GM19099 (cell line): Measurements from ENCODE around the gene IRF2.

Source experiments
- POLR2A ChIP-seq: IDR thresholded peaks from 3 replicates; pipeline ENCODE4 v1.6.1; 2011; ENCODE audit warnings: low read depth; ENCODE audit not compliant: insufficient read length; ENCODE audit errors: extremely low read depth

IRF2 gene

DNA sequence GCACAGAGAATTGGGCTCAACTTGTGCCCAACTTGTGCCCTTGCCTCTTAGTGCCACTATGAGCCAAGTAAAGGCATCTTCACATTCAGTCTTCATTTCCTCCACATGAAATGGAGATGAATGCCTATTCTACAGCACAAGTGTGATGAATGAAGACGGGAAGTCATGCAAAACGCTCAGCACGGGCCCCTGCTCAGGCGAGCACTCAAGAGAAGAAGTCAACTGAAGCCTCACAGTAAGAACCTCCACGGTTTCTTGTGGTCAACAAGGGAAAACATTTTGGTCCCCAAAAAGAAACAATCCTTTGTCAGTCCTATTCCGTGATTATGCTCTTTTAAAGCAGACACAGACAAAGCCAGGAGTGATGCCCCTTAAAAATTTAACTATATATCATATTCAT, 87.0 kb downstream of the IRF2 start:
- TF ChIP-seq POLR2A, result no peak

DNA sequence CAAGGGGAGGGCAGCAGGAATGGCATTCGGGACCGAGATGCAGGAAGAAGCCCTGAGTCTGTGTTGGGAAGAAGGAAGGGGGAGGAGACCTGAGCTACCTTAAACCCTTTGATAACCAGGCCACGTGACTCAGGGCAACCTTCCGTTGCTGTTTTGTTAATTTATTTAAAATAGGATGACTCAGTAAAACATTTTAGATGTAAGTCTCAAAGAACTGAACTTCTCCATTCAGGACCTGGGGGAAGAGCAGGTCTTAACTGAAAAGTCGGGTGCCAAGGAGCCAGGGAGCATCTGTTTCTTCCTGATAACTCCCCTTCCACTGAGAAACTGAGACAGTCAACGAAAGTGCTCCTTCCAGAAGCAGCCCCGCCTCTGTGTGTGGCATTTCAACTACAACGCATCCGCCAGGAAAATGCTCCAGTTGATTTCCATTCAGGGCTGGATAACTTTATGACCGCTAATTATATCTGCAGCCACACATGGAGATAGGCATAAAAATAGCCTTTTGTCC, 88.0 kb downstream of the IRF2 start:
- no peak for TF ChIP-seq POLR2A

GRCh38 chr4:184385705-184386141, 88.6 kb downstream of the IRF2 start:
- TF ChIP-seq POLR2A, result no peak

- no peak for TF ChIP-seq POLR2A
Measured at GRCh38 chr4:184384810-184385557, 89.4 kb downstream of the IRF2 start.

DNA sequence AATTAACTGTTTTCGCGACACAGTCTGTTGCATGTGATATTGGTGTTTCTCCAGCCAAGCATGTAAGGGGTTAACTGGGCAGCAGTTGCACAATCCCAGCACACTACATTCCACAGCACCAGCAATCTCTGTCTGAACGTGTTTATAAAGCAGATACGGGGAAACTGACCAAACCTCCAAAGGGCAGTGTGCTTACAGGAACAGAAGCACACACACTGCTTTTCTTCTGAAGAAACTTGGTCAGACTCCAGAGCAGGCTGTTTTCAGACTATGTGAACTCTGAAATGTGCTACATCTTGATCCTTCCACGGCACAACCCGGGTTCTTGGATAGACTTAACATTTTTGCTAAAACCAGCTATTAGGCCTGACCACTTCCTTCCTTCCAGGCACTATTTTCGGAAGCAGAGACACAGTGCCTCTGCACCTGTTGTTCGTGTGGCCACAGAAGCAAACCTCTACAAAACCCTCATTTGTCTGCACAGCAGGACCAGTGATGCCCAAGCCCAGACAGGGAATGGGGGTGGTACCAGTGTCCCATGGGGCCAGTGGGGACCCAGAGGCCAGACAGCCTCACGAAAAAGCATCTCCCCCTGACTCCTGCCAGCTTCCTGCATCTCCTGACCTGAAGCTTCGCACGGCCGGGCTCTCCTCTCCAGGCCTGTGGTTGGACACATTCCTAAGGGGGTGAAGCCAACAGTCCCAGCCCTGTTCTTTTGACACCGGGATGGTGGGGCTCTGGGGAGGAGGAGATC, 90.1 kb downstream of the IRF2 start:
- TF ChIP-seq POLR2A, result peak; percentile 30

DNA sequence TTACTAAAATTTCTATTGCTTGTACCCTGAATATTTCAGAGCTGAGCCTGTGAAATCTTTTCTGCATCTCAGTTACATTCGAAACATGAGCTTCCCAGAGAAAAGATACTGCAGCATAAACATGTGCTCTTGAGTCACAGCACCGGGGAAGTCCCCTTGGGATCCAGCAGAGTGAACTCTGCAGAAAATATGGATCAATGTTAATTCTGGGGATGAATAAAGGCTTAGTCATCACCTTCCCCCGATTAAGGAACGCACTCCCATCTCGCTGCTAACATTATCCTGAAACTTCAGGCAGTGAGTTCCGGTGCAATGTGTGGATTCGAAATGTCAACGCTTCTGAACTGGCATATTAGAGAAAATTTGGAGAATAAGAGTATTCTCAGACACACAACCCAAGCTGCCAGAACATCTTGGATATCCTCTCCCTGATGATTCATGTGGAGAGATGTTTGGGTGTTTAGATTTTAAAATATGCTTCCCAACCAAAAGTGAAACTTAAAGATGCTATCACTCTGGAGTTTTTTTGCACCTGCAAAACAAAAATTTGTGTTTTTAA, 90.8 kb downstream of the IRF2 start:
- no peak for TF ChIP-seq POLR2A

DNA sequence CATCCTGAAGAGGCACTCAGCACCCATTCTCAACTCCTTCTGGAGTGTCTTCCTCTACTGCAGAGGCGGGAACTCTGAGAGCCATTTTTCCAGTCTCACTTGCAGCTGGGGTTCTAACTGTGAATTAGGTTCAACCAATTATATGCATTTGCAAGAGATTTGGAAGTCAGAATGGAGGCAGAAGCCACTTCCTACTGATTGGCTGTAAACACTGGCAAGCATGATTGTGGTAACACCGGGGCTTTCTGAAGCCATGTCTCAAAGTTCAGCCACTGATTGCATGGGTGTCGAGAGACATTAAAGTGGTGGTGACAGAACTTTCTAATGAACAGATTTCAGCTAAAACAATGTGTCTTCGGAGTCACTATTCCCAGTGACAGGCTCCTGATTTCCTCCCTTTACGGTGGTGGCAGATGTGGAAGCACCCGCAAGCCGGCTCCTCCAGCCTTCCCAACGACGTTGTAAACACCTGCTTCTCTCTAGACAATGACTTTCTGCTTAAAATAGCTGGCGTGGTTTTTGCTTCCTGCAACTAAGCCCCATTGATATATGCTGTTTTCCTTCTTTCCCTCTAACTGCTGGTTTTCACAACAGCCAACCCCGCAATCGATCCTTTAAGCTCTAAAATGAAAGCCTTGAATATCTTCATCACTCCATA, 92.0 kb downstream of the IRF2 start:
- TF ChIP-seq POLR2A, result no peak

DNA sequence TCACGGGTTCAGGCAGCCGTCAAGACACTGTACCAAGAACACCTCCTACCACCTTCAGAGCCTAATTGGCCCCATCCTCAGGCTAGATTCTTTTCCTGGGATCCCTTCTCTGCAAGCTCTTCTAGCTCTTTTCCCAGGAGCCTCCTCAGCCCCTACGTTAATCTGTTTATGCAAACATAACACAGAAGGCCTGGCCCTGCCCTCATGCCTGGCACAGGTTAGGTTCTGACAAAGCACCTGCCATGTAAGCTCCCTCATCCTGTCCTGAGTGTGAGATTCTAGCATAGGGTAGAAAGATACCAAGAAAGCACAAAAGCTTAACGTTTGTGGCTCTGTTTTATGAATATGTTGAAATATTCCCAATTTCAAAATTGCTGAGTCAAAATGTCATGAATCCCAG, 93.6 kb downstream of the IRF2 start:
- no peak for TF ChIP-seq POLR2A

DNA sequence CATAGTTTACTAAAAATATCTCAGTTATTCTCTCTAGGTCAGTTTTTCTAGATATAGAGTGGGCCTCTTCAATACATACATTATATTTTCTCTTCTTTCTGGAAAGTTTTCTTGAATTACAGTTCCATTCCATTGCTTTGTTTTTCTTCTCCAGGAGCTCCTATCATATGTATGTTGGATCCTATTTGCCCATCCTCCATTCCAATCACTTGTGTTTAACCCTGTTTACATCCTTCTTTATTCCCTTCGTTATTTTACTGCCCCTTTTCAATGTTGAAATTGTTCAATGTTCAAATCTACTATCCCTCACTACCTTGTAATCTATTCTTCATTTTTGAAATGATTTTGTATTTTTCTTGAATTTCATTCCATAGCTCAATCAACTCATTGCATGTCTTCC, 97.4 kb downstream of the IRF2 start:
- no peak for TF ChIP-seq POLR2A

DNA sequence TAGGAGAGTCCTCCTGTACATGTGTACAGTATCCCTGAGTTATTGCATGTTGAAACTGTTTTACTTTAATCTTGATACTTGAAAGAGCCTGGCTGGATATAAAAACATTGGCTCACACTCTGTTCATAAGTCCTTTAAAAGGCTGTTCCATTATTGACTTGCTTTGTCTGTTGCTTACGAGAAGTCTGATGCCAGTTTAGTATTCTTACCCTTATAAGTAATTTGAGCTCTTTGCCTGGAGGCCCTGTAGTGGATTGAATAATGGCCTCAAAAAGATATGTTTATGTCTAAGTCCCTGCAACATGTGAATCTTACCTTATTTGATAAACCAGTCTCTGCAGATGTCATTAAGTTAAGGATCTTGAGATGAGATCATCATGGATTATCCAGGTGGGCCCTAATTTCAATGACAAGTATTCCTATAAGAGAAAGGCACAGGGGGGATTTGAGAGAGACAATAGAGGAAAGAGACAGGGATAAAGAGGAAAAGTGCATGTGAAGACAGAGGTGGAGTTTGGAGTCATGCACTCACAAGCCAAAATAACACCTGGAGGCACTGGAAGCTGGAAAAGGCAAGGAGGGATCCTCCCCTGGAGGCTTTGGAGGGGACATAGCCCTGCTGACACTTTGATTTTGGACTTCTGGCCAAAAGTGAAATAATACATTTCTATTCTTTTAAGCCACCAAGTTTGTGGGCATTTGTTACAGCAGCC, 98.1 kb downstream of the IRF2 start:
- TF ChIP-seq POLR2A, result no peak

DNA sequence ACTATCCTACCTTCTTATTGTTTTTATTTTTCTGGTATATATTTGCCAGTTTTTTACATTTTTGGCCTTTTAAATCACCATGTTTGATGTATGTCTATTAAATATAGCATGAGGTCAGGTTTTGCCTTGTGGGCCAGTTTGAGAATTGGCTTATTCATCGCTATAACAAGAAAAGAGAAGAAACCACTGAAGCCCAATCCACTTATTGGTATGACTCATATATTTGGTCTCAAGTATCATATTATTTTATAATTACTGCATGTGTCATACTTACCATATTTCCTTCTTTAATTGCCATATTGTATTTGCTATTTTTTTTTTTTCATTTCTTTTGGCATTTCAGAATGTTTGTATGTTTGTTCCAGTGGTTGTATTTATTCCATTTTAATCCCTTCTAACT, 99.3 kb downstream of the IRF2 start:
- no peak for TF ChIP-seq POLR2A

- TF ChIP-seq POLR2A, result no peak
Measured at GRCh38 chr4:184373886-184374405, 100.4 kb downstream of the IRF2 start.

GRCh38 chr4:184371390-184371787, 103.0 kb downstream of the IRF2 start:
- TF ChIP-seq POLR2A, result no peak

DNA sequence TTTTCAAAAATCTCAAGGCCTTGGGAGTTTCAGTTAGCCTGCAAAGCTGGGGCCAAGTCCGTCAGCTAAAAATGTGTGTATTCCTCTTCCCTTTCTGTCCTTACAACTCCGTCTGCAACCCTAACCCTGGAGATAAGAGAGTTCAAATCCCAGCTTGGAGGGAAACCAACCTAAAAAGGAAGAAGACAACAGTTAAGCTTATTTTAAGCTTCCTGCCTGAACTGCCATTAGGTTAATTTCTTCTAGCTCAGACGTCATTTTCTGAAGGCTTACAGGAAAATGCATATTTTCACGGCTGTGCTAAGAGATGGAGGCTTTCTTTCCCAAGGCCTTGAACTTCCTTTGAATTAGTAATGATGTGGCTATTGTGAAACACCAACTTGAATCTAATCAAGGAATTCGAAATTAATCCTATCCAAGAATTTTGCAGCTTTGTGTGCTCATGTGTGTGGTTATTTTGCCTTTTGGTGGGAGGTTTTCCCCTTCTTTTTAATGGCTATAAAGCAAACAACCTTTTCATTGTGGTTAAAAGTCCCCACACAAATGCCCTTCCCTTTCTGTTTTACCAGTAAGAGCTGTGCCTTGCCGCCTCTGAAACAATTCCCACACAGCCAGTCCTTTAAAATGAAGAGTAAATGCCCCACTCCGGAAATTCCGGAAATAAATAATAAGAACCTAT, 103.5 kb downstream of the IRF2 start:
- TF ChIP-seq POLR2A, result no peak
